NOMO-1 treated with dmso at 0.1 percent for 144 hours (cell line): Measurements from ENCODE around the gene KRTAP5-10.
"Not testable (repeated sequence)": the region's sequence is repeated elsewhere in the genome, so short reads cannot be mapped to it uniquely, and the experiment has no call there.

Source experiments
- DNase-seq: peaks from one replicate; lab custom pipeline; 2025; ENCODE audit not compliant: unreplicated experiment; lab: John Stamatoyannopoulos, UW

KRTAP5-10 gene

GRCh38 chr11:71542879-71543777, 22.2 kb upstream of the KRTAP5-10 start:
- DNase-seq, result no peak

DNA sequence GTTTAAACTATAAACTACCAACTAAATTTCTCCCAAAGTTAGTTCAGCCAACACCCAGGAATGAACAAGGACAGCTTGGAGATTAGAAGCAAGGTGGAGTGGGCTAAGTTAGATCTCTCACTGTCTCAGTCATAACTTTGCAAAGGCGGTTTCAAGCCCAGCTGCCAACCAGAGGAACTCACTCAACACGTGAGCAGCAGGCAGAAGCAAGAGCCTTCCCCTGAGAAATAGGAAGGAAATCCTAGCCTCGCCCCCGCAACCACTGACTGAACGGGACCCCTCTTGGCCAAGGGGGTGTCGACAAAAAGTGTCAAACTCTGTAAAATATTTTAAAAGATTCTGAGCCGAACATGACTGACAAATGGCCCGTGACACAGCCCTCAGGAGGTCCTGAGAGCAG, 21.5 kb upstream of the KRTAP5-10 start:
- DNase-seq, result no peak

- no peak for DNase-seq
These were observed 20.7 kb upstream of the KRTAP5-10 start for GRCh38 chr11:71544525-71545214.

- no peak for DNase-seq
These were observed 19.9 kb upstream of the KRTAP5-10 start for GRCh38 chr11:71545405-71545966.

DNA sequence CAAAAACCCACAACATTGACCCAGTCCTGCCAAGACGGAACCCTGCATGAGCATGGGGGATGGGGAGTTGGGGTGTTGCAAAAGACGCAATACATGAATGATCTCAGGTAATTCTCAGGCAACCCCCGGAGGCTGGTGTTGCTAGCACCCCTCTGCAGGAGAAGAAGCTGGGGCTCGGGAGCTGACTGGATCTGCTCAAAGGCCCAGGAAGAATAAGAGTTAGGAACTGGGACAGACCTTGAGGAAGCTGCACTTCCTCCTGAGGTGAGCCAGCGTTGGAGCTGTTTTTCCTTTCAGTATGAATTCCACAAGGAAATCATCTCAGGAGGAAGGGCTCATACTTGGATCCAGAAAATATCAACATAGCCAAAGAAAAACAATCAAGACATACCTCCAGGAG, 17.2 kb upstream of the KRTAP5-10 start, which contains the start of gene KRTAP5-9:
TSS of gene KRTAP5-9 (plus strand) at position 301 of the 400 bp plus-strand sequence. CDS start 238 bp downstream, outside the sequence.
- DNase-seq, result no peak

DNA sequence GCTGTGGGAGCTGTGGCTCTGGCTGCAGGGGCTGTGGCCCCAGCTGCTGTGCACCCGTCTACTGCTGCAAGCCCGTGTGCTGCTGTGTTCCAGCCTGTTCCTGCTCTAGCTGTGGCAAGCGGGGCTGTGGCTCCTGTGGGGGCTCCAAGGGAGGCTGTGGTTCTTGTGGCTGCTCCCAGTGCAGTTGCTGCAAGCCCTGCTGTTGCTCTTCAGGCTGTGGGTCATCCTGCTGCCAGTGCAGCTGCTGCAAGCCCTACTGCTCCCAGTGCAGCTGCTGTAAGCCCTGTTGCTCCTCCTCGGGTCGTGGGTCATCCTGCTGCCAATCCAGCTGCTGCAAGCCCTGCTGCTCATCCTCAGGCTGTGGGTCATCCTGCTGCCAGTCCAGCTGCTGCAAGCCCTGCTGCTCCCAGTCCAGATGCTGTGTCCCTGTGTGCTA, 16.6 kb upstream of the KRTAP5-10 start:
- no peak for DNase-seq

GRCh38 chr11:71551711-71552110, 13.7 kb upstream of the KRTAP5-10 start:
- no peak for DNase-seq

DNA sequence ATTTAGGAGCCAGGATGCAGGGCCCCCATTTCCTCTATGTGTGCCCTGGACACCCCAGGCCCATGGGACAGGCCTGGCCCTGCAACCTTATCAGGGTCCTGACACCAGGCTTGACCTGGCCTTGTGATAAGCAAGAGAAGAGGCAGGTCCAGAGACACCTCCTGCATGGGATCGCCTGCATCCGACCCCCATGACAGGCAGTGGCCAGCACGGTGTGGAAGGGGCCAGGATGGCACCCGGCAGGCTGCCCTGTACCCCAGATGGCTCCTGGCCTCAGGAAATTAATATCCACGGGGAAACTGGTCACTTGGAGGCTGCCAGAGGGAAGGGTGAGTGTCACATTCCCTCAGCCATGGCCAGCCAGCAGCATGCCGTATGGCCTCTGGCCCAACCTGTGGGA, 10.4 kb upstream of the KRTAP5-10 start:
- no peak for DNase-seq

DNA sequence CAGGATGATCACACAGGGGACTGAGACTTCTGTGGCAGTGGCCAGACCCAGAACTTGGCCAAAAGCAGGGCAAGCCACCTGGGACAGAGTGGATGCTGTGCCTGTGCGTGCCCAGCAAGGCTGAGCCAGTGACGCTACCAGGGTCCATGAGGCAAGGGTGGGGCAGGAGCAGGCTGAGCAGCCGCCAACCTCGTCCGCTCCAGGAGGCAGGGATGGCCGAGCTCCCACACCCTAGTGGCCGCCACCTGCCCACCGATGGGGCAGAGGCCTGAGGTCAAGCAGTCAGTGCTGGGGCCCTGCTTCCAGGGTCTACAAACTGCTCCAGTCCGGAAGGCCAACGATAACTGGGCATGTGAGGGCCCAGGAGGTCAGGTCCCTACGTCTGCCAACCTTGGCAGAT, 9.9 kb upstream of the KRTAP5-10 start:
- DNase-seq, result no peak

DNA sequence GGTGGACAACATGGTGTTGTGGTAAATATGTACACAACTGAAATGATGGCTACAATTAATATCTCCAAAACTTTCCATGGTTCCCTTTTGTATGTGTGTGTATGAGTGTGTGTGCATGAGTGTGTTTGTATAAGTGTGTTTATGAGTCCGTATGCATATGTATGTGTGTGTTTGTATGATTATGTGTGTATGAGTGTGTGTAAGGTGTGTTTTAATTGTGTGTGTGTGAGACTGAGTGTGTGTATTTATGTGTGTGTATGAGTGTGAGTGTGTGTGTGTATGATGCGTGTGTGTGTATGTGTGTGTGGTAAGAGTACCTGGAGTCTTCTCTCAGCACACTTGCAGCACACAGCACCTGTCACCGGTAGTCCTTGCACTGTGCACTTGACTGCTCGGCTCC, 9.3 kb upstream of the KRTAP5-10 start:
- no peak for DNase-seq

DNA sequence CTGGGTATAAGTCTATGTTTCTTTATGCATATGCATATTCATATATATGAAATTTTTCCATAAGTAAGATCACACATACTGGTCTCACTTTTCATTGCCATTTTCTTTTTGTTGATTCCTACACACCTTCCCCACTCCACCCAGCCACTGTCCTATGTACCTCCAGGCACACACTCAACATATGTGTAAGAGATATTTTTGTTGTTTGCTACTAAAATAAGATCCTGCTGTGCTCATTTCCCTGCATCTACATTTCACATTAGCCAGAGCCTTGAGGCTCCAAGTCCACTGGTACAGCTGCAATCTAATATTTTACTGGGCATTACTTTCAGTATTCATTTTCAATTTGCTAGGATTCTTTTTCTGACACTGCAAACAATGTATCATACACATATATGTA, 8.1 kb upstream of the KRTAP5-10 start:
- DNase-seq, result no peak

- no peak for DNase-seq
These were observed 6.4 kb upstream of the KRTAP5-10 start for GRCh38 chr11:71558996-71559395.

DNA sequence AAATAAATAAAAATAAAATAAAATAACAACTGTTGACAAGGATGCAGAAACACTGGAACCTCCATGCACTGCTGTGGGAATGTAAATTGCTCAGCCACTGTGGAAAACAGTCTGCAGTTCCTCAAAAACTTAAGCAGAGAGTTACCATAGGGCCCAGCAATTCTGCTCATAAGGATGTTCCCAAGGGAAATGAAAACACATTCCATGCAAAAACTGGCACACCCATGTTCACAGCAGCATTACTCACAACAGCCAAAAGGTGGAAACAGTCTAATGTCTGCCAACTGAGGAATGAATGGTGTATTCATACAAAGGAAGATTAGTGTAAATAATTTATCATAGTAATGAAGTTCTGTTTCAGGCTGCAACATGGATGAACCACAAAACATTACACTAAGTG, 3.2 kb upstream of the KRTAP5-10 start:
- no peak for DNase-seq

DNA sequence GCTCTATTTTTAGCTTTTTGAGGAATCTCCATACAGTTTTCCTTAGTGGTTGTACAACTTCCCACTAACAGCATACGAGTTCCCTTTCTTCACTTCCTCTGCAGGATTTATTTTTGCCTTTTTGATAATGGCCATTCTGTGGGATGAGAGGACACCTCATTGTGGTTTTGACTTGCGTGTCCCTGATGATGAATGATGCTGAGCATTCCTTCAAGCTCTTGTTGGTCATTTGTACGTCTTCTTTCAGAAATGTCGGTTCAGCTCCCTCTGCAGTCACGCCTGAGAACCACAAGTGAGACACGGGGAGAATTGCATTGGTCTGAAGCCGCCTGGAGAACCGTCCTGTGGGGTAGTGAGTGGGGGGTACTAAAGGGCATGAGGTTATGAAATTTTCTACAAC, 2.0 kb upstream of the KRTAP5-10 start:
- no peak for DNase-seq

DNA sequence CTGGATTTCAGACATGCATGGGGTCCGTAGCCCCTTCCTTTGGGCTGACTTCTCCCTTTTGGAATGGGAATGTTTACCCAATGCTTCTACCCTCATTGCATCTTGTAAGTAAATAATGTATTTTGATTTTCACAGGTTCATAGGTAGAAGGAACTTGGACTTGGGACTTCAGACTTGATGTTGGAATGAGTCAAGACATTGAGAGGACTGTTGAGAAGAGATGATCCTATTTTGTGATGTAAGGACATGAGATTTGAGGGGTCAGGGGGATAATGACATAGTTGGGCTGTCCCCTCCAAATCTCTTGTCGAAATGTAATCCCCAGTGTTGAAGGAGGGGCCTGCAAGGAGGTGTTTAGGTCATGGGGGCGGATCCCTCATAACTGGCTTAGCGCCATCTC, 933 bp upstream of the KRTAP5-10 start:
- no peak for DNase-seq

- no peak for DNase-seq
These were observed 788 bp downstream of the KRTAP5-10 start for GRCh38 chr11:71566081-71566620.

DNA sequence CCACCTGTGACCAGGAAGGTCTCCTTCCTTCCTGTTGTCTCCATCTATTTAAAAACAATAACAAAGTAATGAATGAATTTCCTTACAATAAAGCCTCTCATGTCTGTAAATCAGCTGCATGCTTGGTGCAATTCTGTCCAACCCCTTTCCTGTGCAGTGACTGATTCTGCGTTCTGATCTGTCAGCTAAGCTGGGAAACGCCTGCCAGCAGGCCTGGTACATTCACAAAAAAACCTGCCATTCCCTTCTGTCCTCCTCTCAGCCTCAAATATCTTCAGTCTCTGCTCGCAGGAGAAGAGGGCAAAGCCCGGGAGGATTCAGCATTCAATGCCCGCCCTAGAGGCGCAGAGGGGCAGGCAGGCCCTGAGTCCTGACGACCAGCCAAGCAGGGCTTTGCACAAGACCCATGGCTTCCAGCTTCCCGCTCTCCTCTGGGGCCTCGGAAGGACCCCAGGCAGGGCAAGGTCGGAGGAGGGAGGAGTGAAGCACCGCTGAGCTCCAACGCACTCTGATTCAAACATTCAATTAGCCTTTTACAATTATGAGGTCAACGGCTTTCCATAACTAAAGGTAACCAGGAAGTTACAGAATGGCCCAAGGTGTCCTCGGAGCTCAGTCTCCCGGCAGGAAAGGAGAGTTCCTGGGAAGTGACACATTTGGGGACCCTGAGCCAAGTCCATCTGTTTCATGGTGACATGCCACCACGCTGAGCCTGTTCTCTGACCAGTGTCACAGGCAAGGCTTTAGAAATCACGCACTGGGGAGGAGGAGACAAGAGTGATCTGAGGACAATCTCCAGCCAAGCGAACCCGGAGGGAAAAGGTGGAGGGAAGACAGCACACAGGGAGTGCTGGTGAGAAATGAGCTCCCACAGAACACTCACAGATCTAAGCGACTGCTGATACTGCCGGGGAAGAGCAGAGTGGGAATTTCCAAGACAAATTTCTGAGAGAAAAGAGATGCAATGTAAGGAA, 1.6 kb downstream of the KRTAP5-10 start:
- DNase-seq, result not testable (repeated sequence)

GRCh38 chr11:71567633-71568032, 2.3 kb downstream of the KRTAP5-10 start:
- DNase-seq, result not testable (repeated sequence)

DNA sequence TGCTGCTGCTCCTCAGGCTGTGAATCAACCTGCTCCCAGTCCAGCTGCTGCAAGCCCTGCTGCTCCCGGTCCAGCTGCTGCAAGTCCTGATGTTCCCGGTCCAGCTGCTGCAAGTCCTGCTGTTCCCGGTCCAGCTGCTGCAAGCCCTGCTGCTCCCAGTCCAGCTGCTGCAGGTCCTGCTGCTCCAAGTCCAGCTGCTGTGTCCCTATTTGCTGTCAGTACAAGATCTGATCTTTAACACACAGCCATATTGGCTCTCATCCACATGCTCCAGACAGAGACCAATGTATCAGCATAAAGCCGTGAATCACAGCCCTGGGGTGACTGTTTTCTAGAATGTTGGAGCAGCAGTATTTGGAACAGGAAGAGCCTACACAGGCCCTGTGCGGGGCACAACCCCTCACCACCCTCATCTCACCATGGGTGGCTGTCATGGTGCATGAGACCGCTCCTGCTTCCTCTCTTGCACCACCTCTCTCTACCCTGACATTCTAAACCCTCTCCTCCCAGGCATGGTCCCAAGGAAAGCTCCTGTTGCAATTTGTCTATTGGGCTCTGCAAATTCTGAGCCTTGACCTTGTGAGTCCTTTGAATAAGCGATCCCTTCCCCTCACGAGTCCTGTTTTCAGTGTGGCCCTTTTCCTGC, 3.5 kb downstream of the KRTAP5-10 start:
- DNase-seq, result no peak
